A549 (cell line): ENCODE measurements around the gene JMJD6.

Source experiments
- CEBPB ChIP-seq, 2 experiments: fragments of >200 bp in 1 of 2; sonication (Bioruptor Twin) in 1 of 2; formaldehyde crosslinking in 1 of 2; IDR thresholded peaks; 2 replicates each; pipeline ENCODE4 v1.6.1; 2012 to 2016
- FOXS1 ChIP-seq: fragments of 250-450 bp; sonication (Bioruptor Pico); IDR thresholded peaks from 2 replicates; pipeline ENCODE4 v1.5.0; 2020; ENCODE audit warnings: mild to moderate bottlenecking, moderate library complexity
- HDAC2 ChIP-seq: fragments of 200-600 bp; sonication (generic); IDR thresholded peaks from 2 replicates; pipeline ENCODE4 v1.6.1; 2016
- POLR2A ChIP-seq: IDR thresholded peaks from 2 replicates; pipeline ENCODE4 v1.6.1; 2012; ENCODE audit warnings: mild to moderate bottlenecking, low read length
- RFX5 ChIP-seq: fragments of 450-650 bp; IDR thresholded peaks from 2 replicates; pipeline ENCODE4 v1.7.1; 2014; ENCODE audit warnings: antibody characterized with exemption, mild to moderate bottlenecking, moderate library complexity
- TF ChIP-seq, protein P1 (sequence below): fragments of >200 bp; sonication (Bioruptor Twin); formaldehyde crosslinking; IDR thresholded peaks from 3 replicates; pipeline ENCODE4 v1.5.1; 2016
- TF ChIP-seq, protein P2 (sequence below): IDR thresholded peaks from 2 replicates; pipeline ENCODE4 v1.6.1; 2012

DNA sequence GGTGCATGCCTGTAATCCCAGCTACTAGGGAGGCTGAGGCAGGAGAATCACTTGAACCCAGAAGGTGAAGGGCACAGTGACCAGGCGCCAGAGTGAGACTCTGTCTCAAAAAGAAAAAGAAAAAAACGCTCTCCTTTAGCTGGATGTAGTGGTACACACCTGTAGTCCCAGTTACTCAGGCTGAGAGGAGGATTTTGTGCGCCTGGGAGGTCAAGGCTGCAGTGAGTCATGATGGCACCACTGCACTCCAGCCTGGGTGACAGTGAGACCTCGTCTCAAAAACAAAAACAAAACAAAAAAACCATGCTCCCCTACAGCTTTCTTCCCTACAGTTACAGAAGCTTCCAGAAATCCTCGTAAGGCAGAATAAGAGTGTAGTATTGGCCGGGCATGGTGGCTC, 49.8 kb downstream of the JMJD6 start:
- no peak for TF ChIP-seq CEBPB (IDR thresholded peaks at IDR 0.05)
- TF ChIP-seq RFX5, result no peak
- TF ChIP-seq, protein P1, sequence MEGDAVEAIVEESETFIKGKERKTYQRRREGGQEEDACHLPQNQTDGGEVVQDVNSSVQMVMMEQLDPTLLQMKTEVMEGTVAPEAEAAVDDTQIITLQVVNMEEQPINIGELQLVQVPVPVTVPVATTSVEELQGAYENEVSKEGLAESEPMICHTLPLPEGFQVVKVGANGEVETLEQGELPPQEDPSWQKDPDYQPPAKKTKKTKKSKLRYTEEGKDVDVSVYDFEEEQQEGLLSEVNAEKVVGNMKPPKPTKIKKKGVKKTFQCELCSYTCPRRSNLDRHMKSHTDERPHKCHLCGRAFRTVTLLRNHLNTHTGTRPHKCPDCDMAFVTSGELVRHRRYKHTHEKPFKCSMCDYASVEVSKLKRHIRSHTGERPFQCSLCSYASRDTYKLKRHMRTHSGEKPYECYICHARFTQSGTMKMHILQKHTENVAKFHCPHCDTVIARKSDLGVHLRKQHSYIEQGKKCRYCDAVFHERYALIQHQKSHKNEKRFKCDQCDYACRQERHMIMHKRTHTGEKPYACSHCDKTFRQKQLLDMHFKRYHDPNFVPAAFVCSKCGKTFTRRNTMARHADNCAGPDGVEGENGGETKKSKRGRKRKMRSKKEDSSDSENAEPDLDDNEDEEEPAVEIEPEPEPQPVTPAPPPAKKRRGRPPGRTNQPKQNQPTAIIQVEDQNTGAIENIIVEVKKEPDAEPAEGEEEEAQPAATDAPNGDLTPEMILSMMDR, result no peak
- TF ChIP-seq, protein P2, sequence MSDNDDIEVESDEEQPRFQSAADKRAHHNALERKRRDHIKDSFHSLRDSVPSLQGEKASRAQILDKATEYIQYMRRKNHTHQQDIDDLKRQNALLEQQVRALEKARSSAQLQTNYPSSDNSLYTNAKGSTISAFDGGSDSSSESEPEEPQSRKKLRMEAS, result no peak
- no peak for TF ChIP-seq FOXS1
- TF ChIP-seq HDAC2, result no peak
- no peak for TF ChIP-seq POLR2A
